ENCODE data around the gene KMT2C.
"Not testable (repeated sequence)": the region's sequence is repeated elsewhere in the genome, so short reads cannot be mapped to it uniquely, and the experiment has no call there.

Gene KMT2C

DNA sequence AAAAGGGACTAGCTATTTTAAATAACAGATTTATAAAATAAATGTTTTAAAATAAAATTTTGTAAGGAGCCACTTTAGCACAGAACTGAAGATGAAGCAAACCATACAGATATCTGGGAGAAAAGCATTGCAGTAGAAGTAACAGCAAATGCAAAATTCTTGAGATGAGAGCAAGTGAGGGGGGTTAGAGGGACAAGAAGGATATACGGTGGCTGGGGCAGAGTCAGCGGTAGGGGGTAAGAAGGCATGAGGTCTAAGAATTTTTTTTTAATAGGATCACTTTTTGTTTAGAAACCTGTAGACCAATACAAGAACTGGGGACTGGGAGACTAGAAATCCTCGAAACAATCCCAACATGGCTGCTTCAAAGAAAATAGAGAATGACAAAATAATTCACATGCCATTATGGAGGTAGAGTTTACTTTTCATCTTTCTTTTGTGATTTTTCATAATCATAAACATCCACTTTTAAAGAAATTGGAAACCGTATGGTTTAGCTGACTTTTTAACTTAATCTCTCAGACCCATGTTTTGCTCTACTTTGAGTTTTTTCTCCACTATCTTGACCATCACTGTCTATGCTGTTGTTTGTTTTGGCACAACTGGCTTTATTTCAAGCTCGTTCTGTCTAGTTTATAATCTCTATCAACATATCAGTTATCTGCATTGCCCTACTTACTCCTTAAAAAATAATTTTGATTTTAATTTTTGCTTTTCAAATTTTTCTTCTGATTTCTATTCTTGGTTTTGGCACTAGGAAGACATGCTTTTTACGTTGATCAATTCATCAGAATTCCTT lies 73.5 kb downstream of the KMT2C start:
- DNase-seq (ENCODE audit: low read depth) = no peak
- TF ChIP-seq CTCF (IDR thresholded peaks at IDR 0.05; ENCODE audit: insufficient read depth, low read depth, low read length, missing control alignments) = no peak
- no peak overlapping the region for H3K4me3 ChIP-seq (ENCODE audit: low read depth, low read length)

GRCh38 chr7:152355474-152356057 lies 80.2 kb downstream of the KMT2C start:
- peak; percentile 24 for DNase-seq (ENCODE audit: low read depth)
- no peak for TF ChIP-seq CTCF (IDR thresholded peaks at IDR 0.05; ENCODE audit: insufficient read depth, low read depth, low read length, missing control alignments)
- no peak overlapping the region for H3K4me3 ChIP-seq (ENCODE audit: low read depth, low read length)

DNA sequence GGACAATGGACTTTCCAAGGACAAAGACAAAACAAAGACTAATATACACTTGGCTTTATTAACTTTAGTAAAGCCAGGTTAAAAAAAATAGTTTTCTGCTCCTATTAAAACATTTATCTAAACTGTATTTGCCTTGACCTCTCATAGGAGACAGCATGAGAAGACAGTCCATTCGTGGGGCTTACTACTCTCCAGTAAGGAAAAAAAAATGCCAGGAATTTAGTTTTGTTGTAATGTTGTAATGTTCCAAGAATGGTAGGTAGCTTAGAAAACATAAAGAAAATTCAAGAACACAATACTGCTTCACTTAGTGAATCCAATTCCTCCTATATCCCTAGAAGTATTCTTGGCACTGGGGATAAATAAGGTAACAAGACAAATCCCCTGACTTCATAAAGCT lies 81.7 kb downstream of the KMT2C start:
- no peak for DNase-seq (ENCODE audit: low read depth)
- no peak overlapping the region for H3K4me3 ChIP-seq (ENCODE audit: low read depth, low read length)
- no peak for TF ChIP-seq CTCF (IDR thresholded peaks at IDR 0.05; ENCODE audit: insufficient read depth, low read depth, low read length, missing control alignments)

- not testable (repeated sequence) for H3K4me3 ChIP-seq (ENCODE audit: low read depth, low read length); DNase-seq (ENCODE audit: low read depth)
These were observed 82.5 kb downstream of the KMT2C start for GRCh38 chr7:152353281-152353680.

GRCh38 chr7:152351747-152352146 lies 84.1 kb downstream of the KMT2C start:
- not testable (repeated sequence) for H3K4me3 ChIP-seq (ENCODE audit: low read depth, low read length); DNase-seq (ENCODE audit: low read depth)

- no peak for DNase-seq (ENCODE audit: low read depth)
- H3K4me3 ChIP-seq (ENCODE audit: low read depth, low read length) = no peak overlapping the region
- no peak for TF ChIP-seq CTCF (IDR thresholded peaks at IDR 0.05; ENCODE audit: insufficient read depth, low read depth, low read length, missing control alignments)
These were observed 84.6 kb downstream of the KMT2C start for GRCh38 chr7:152351168-152351567.

DNA sequence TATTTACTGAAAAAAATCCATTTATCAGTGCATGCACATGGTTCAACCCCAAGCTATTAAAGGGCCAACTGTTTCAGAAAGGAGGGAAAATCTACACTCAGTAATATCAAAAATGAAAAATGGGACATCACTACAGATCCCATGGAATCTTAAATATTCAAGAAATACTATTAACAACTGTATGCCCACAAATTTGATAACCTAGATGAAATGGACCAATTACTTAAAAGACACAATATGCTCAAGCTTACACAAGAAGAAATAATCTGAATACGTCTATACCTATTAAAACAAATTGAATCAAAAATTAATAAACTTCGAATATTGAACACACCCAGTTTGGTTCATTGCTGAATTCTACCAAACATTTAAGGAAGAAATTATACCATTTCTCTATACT lies 87.9 kb downstream of the KMT2C start:
- no peak for DNase-seq (ENCODE audit: low read depth)
- H3K4me3 ChIP-seq (ENCODE audit: low read depth, low read length) = no peak overlapping the region
- TF ChIP-seq CTCF (IDR thresholded peaks at IDR 0.05; ENCODE audit: insufficient read depth, low read depth, low read length, missing control alignments) = no peak

DNA sequence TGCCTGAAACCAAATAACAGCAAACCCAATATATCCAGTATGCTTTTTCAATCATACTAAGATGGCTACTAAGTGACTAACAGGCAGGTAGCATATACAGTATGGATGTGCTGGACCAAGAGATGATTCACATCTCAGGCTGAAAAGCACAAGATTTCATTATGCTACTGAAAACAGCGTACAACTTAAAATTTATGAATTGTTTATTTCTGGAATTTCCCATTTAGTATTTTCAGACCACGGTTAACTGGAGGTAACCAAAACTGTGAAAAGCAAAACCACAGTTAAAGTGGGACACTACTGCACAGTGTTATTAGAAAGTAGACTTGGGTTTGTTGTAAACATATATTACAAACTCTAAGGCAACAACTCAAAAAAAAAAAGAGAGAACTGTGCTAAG lies 91.5 kb downstream of the KMT2C start:
- peak; percentile 41 for DNase-seq (ENCODE audit: low read depth)
- no peak overlapping the region for H3K4me3 ChIP-seq (ENCODE audit: low read depth, low read length)
- no peak for TF ChIP-seq CTCF (IDR thresholded peaks at IDR 0.05; ENCODE audit: insufficient read depth, low read depth, low read length, missing control alignments)

Measured in GM12865 (cell line).